ENCODE data around the gene PFN1. TPM values are rescaled to one million over a fixed set of nuclear protein-coding genes. Genes with fewer than 3 reads are reported as not detected.
A peak's percentile ranks its signal among the peaks of the same experiment; 100 is the strongest.

The PFN1 gene
- total and polyA plus RNA-seq, 2 of the 8 experiments (the other 6 are each of a cell fraction or from before 2014, with no cell fraction given), result 1,355 to 1,949 TPM

DNA sequence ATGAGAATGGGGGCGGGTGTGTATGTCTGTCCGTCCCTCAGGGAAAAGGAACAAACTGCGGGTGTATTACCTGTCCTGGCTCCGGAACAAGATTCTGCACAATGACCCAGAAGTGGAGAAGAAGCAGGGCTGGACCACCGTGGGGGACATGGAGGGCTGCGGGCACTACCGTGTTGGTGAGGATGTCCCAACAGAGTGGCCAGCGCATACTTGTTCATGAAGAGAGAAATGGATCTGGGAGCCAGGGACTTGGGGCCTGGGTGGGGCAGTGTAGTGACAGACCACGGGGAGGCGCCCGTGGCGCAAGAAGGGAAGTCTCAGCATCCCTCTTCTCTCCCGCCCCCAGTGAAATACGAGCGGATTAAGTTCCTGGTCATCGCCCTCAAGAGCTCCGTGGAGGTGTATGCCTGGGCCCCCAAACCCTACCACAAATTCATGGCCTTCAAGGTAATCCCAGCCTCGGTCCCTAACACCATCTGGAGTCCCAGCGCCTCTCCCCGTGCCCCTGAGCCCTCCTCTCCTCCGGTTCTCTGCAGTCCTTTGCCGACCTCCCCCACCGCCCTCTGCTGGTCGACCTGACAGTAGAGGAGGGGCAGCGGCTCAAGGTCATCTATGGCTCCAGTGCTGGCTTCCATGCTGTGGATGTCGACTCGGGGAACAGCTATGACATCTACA, 52.5 kb downstream of the PFN1 start:
- Histone ChIP-seq H2BK20ac (ENCODE audit: low read length) (no peak overlapping the region), H4K8ac (ENCODE audit: extremely low read depth, insufficient read depth, low read length) (no peak overlapping the region), H3K18ac (ENCODE audit: extremely low read depth, low read length) (no peak overlapping the region), H2BK15ac (ENCODE audit: low read length) (no peak overlapping the region), H2AFZ (ENCODE audit: low read length) (no peak overlapping the region), H4K5ac (ENCODE audit: insufficient read length, low read depth, low read length) (no peak overlapping the region), H3K27ac (ENCODE audit: low read depth, low read length) (0 out of 2 replicates have a peak overlapping the region, but pooled peaks have one; percentile 55), H3K23me2 (ENCODE audit: low read depth, low read length) (peaks cover 3% of the 10 kb centered on the region; the same call in 1 of the 2 replicates), H3K4me3 (ENCODE audit: extremely low read depth in 1 of 4, insufficient read depth in 2 of 4, low read depth in 3 of 4, low read length in 4 of 4) (no peak overlapping the region), H3K27me3 (replicated peaks in 1 of 4; ENCODE audit: control insufficient read depth in 3 of 4, extremely low read depth in 1 of 4, insufficient read depth in 3 of 4, low read length in 3 of 4) (no peaks in the 10 kb centered on the region), H3K4me1 (replicated peaks in 1 of 4; ENCODE audit: control insufficient read depth in 3 of 4, insufficient read depth in 4 of 4, low read length in 3 of 4) (peaks cover 0 to 4% (median 2%) of the 10 kb centered on the region in 4 experiments; a peak in 5 of 7 replicates), H3K79me1 (ENCODE audit: low read depth, low read length) (no peaks in the 10 kb centered on the region; the same call in 1 of the 2 replicates), H3K9me3 (ENCODE audit: insufficient read depth in 2 of 2, low read depth in 1 of 2, low read length in 1 of 2) (no peaks in the 10 kb centered on the region), H3K79me2 (ENCODE audit: control insufficient read depth in 1 of 2, insufficient read depth in 2 of 2, low read length in 2 of 2) (no peaks in the 10 kb centered on the region), H2BK5ac (ENCODE audit: low read depth, low read length) (no peak overlapping the region), H3K4me2 (ENCODE audit: insufficient read depth in 1 of 2, low read depth in 2 of 2, low read length in 2 of 2) (no peak overlapping the region; a peak in 1 of 4 replicates), H2BK120ac (replicated peaks; ENCODE audit: low read depth, low read length) (no peak overlapping the region), H3K36me3 (ENCODE audit: control insufficient read depth in 2 of 4, insufficient read depth in 4 of 4, low read length in 3 of 4) (peaks cover 11 to 31% (median 26%) of the 10 kb centered on the region in 4 experiments), H2BK12ac (ENCODE audit: low read depth, low read length) (no peak overlapping the region), H2AK5ac (ENCODE audit: low read depth, low read length) (no peak overlapping the region), H3K9ac (replicated peaks in 1 of 4; ENCODE audit: extremely low read depth in 1 of 4, low read depth in 3 of 4, low read length in 3 of 4) (no peak overlapping the region), H4K91ac (replicated peaks; ENCODE audit: insufficient read length, low read length) (no peak overlapping the region), H3K56ac (replicated peaks; ENCODE audit: insufficient read length, low read depth, low read length) (no peak overlapping the region), H4K20me1 (replicated peaks in 1 of 2; ENCODE audit: control insufficient read depth in 1 of 2, insufficient read depth in 2 of 2, low read length in 2 of 2) (peaks cover 0 to 10% of the 10 kb centered on the region in 2 experiments), H3K23ac (ENCODE audit: insufficient read length) (no peak overlapping the region), H3K4ac (replicated peaks; ENCODE audit: insufficient read length, low read depth, low read length) (no peak overlapping the region), H3K14ac (ENCODE audit: insufficient read length) (no peak overlapping the region)
- no peak for FAIRE-seq
- 87% methylated on average over 23 of the region's 27 CpGs; no CpG with 5 or more reads in 1 of the 2 experiments for WGBS, 2 experiments (ENCODE audit: extremely low coverage in 1 of 2, insufficient coverage in 1 of 2, insufficient read length in 1 of 2, insufficient replicate concordance in 2 of 2, low coverage in 1 of 2, low lambda C conversion rate in 2 of 2, missing lambda C conversion rate in 1 of 2)
- ChIA-PET POLR2A (ENCODE audit: partially characterized antibody) (interaction anchor here (0.5 to 2.1 kb wide), 7 partner anchors 13 to 303 kb away, joined by 3 to 5 read pairs (median 3); partner anchors contain the start of gene SPAG7), CTCF (ENCODE audit: partially characterized antibody) (interaction anchor here (0.6 to 3.2 kb wide), 27 partner anchors 10 to 329 kb away, joined by 3 to 17 read pairs (median 3); partner anchors contain the start of genes GLTPD2 and PLD2)
- peak in 1 of 2 experiments; percentile 75 for DNase-seq (ENCODE audit: low read depth in 1 of 2, low spot score in 2 of 2)
- TF ChIP-seq POU5F1 (IDR thresholded peaks at IDR 0.05; ENCODE audit: low read depth, low read length) (no peak), HDAC2 (IDR thresholded peaks at IDR 0.05; ENCODE audit: borderline replicate concordance in 1 of 2, low read depth in 2 of 2, low read length in 2 of 2) (no peak), ZNF274 (IDR thresholded peaks at IDR 0.05; ENCODE audit: borderline replicate concordance, extremely low read depth, low read length) (no peak), BRCA1 (IDR thresholded peaks at IDR 0.05; ENCODE audit: low read depth, low read length) (no peak), GABPA (IDR thresholded peaks at IDR 0.05; ENCODE audit: borderline replicate concordance, insufficient read depth, low read length) (no peak; the same call in 1 of the 2 replicates), RAD21 (IDR thresholded peaks at IDR 0.05 in 1 of 2, conservative IDR thresholded peaks at IDR 0.05 in 1 of 2; ENCODE audit: low read depth in 2 of 2, low read length in 2 of 2) (peak; percentile 21 to 25; a peak in 3 of 4 replicates), TEAD4 (IDR thresholded peaks at IDR 0.05; ENCODE audit: low read depth, low read length) (no peak), CTCF (IDR thresholded peaks at IDR 0.05; ENCODE audit: control extremely low read depth in 1 of 3, insufficient read depth in 1 of 3, low read depth in 1 of 3, low read length in 3 of 3) (peak; percentile 54 to 69 (median 55))

Measured in H1 (cell line).